ENCODE measurements around the gene NT5DC2.

Gene NT5DC2

DNA sequence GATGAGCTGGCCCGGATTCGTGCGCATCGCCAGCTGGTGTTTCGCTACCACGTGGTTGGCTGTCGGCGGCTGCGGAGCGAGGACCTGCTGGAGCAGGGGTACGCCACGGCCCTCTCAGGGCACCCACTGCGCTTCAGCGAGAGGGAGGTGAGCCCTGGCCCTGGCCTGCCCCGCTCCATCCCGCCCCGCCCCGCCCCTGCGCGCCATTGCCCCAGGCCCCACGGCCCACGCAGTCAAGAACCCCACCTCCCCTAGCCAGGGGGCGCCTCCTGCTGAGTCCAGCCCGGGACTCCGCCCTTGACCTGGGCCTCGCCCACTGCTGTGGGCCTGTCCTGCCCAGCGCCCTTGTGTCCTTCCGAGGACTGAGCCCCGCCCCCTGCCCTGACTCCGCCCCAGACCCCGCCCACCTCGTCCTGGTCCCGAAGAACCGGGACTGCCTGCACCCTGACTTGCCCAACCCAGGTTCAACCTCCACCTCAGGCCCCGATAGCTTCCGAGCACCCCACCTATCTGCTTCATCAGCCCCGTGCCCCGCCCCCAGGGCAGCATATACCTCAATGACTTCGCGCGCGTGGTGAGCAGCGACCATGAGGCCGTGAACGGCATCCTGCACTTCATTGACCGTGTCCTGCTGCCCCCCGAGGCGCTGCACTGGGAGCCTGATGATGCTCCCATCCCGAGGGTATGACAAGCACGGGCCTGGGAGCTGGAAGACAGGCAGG lies 14.8 kb downstream of the NT5DC2 start:
- no peak for ATAC-seq

DNA sequence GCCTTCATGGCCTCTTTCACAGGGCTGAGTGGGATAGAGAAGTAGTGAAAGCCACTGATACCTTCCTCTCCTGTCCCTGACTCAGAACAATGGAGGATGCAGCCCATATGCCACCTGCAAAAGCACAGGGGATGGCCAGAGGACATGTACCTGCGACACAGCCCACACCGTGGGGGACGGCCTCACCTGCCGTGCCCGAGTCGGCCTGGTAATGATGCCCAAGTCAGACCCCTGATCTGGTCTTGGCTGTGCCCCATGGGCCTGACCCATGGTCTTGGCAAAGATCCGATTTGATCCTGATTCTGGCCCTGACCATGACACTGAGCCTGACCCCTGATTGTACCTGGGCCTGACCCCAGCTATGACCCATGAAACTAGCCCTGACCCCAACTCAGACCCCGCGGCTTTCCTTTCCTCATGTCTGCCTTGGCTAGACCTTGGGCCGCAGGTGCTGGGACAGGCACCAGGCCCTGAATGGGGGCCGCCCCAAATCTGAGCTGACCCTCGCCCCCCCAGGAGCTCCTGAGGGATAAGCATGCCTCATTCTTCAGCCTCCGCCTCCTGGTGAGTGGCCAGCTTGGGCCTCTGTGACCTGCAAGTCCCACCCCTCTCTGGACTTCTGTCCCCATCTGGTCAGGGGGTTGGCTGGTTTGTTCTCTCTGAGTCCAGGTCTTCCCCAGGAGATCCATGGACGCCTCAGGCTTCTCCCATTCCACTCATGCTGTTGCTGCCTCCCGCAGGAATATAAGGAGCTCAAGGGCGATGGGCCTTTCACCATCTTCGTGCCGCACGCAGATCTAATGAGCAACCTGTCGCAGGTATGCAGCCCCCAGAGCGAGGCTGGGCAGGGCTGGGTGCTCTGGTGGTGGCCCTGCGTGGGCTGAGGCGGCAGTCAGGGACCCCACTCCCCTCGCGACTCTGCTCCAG lies 15.6 kb downstream of the NT5DC2 start:
- ATAC-seq = no peak

More for the DNA sequence above, 14.8 kb downstream of the NT5DC2 start:
- TF ChIP-seq ISL1 (CRISPR knock-in tag; IDR thresholded peaks at IDR 0.05) (no peak), ZC3H10 (CRISPR knock-in tag; IDR thresholded peaks at IDR 0.05) (no peak), ARNTL (CRISPR knock-in tag; IDR thresholded peaks at IDR 0.05; ENCODE audit: borderline replicate concordance, low read depth) (no peak), ZFP3 (CRISPR knock-in tag; IDR thresholded peaks at IDR 0.05) (no peak), PPARA (CRISPR knock-in tag; IDR thresholded peaks at IDR 0.05; ENCODE audit: borderline replicate concordance) (no peak), RARB (CRISPR knock-in tag; IDR thresholded peaks at IDR 0.05) (no peak), ZNF8 (CRISPR knock-in tag; IDR thresholded peaks at IDR 0.05) (no peak), OSR1 (CRISPR knock-in tag; IDR thresholded peaks at IDR 0.05) (no peak), ZNF70 (CRISPR knock-in tag; IDR thresholded peaks at IDR 0.05) (no peak), TCF4 (CRISPR knock-in tag; IDR thresholded peaks at IDR 0.05; ENCODE audit: borderline replicate concordance) (no peak), SNAI2 (CRISPR knock-in tag; IDR thresholded peaks at IDR 0.05) (no peak)
- TF ChIP-seq, protein P1, sequence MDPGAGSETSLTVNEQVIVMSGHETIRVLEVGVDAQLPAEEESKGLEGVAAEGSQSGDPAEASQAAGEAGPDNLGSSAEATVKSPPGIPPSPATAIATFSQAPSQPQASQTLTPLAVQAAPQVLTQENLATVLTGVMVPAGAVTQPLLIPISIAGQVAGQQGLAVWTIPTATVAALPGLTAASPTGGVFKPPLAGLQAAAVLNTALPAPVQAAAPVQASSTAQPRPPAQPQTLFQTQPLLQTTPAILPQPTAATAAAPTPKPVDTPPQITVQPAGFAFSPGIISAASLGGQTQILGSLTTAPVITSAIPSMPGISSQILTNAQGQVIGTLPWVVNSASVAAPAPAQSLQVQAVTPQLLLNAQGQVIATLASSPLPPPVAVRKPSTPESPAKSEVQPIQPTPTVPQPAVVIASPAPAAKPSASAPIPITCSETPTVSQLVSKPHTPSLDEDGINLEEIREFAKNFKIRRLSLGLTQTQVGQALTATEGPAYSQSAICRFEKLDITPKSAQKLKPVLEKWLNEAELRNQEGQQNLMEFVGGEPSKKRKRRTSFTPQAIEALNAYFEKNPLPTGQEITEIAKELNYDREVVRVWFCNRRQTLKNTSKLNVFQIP (CRISPR knock-in tag; IDR thresholded peaks at IDR 0.05; ENCODE audit: borderline replicate concordance, low read depth) = no peak
- TF ChIP-seq, protein P2, sequence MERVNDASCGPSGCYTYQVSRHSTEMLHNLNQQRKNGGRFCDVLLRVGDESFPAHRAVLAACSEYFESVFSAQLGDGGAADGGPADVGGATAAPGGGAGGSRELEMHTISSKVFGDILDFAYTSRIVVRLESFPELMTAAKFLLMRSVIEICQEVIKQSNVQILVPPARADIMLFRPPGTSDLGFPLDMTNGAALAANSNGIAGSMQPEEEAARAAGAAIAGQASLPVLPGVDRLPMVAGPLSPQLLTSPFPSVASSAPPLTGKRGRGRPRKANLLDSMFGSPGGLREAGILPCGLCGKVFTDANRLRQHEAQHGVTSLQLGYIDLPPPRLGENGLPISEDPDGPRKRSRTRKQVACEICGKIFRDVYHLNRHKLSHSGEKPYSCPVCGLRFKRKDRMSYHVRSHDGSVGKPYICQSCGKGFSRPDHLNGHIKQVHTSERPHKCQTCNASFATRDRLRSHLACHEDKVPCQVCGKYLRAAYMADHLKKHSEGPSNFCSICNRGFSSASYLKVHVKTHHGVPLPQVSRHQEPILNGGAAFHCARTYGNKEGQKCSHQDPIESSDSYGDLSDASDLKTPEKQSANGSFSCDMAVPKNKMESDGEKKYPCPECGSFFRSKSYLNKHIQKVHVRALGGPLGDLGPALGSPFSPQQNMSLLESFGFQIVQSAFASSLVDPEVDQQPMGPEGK (CRISPR knock-in tag; IDR thresholded peaks at IDR 0.05; ENCODE audit: borderline replicate concordance) = no peak
- TF ChIP-seq, protein P3, sequence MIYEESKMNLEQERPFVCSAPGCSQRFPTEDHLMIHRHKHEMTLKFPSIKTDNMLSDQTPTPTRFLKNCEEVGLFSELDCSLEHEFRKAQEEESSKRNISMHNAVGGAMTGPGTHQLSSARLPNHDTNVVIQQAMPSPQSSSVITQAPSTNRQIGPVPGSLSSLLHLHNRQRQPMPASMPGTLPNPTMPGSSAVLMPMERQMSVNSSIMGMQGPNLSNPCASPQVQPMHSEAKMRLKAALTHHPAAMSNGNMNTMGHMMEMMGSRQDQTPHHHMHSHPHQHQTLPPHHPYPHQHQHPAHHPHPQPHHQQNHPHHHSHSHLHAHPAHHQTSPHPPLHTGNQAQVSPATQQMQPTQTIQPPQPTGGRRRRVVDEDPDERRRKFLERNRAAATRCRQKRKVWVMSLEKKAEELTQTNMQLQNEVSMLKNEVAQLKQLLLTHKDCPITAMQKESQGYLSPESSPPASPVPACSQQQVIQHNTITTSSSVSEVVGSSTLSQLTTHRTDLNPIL (CRISPR knock-in tag; IDR thresholded peaks at IDR 0.05; ENCODE audit: low read depth) = no peak
- TF ChIP-seq, protein P4, sequence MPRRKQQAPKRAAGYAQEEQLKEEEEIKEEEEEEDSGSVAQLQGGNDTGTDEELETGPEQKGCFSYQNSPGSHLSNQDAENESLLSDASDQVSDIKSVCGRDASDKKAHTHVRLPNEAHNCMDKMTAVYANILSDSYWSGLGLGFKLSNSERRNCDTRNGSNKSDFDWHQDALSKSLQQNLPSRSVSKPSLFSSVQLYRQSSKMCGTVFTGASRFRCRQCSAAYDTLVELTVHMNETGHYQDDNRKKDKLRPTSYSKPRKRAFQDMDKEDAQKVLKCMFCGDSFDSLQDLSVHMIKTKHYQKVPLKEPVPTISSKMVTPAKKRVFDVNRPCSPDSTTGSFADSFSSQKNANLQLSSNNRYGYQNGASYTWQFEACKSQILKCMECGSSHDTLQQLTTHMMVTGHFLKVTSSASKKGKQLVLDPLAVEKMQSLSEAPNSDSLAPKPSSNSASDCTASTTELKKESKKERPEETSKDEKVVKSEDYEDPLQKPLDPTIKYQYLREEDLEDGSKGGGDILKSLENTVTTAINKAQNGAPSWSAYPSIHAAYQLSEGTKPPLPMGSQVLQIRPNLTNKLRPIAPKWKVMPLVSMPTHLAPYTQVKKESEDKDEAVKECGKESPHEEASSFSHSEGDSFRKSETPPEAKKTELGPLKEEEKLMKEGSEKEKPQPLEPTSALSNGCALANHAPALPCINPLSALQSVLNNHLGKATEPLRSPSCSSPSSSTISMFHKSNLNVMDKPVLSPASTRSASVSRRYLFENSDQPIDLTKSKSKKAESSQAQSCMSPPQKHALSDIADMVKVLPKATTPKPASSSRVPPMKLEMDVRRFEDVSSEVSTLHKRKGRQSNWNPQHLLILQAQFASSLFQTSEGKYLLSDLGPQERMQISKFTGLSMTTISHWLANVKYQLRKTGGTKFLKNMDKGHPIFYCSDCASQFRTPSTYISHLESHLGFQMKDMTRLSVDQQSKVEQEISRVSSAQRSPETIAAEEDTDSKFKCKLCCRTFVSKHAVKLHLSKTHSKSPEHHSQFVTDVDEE (CRISPR knock-in tag; IDR thresholded peaks at IDR 0.05) = no peak

DNA sequence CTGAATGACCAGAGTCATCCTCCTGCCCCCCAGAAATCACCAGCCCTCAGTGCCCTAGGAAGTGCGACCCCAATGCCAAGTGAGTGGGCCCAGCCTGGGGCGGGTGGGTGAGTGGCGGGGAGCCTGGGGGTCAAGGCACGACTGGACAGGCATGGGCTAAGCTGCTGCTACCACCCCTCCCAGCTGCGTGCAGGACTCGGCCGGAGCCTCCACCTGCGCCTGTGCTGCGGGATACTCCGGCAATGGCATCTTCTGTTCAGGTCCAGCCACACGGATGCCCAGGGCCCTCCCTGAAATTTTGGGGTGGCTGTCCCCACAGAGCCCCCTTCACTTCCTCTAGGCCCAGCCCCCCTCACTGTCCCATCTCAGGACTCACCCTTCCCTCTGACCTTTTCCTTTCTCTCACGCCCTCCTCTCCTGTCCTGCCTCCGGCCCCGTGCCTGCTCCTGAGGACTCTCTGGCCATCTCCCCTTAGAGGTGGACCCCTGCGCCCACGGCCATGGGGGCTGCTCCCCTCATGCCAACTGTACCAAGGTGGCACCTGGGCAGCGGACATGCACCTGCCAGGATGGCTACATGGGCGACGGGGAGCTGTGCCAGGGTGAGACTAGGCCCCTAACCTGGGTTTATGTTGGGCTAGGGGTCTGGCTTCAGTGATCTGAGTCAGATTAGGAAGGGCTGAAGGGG lies 17.0 kb downstream of the NT5DC2 start:
- ATAC-seq = no peak
- TF ChIP-seq, protein P1 (CRISPR knock-in tag; IDR thresholded peaks at IDR 0.05; ENCODE audit: borderline replicate concordance, low read depth) = no peak
- TF ChIP-seq OSR1 (CRISPR knock-in tag; IDR thresholded peaks at IDR 0.05) (no peak), RARB (CRISPR knock-in tag; IDR thresholded peaks at IDR 0.05) (no peak), PPARA (CRISPR knock-in tag; IDR thresholded peaks at IDR 0.05; ENCODE audit: borderline replicate concordance) (no peak), ZFP30 (CRISPR knock-in tag; IDR thresholded peaks at IDR 0.05) (no peak), ZNF565 (CRISPR knock-in tag; conservative IDR thresholded peaks at IDR 0.05; ENCODE audit: low read depth) (no peak), TOX (CRISPR knock-in tag; IDR thresholded peaks at IDR 0.05; ENCODE audit: borderline replicate concordance) (no peak), ZC3H10 (CRISPR knock-in tag; IDR thresholded peaks at IDR 0.05) (no peak)
- TF ChIP-seq, protein P4 (CRISPR knock-in tag; IDR thresholded peaks at IDR 0.05) = no peak
- TF ChIP-seq, protein P3 (CRISPR knock-in tag; IDR thresholded peaks at IDR 0.05; ENCODE audit: low read depth) = no peak

More for the DNA sequence above, 15.6 kb downstream of the NT5DC2 start:
- TF ChIP-seq CSDC2 (CRISPR knock-in tag; IDR thresholded peaks at IDR 0.05) = no peak
- no peak for TF ChIP-seq ZNF70 (CRISPR knock-in tag; IDR thresholded peaks at IDR 0.05)

All from SK-N-SH treated with all-trans-retinoic acid at 6 μM for 48 hours (cell line).